Measurements from ENCODE around the gene SELP. TPM values are rescaled to one million over a fixed set of nuclear protein-coding genes. Genes with fewer than 3 reads are reported as not detected.

The SELP gene
- polyA plus RNA-seq, 1 of the 3 experiments (the other 2 are of a cell fraction), result not detected

DNA sequence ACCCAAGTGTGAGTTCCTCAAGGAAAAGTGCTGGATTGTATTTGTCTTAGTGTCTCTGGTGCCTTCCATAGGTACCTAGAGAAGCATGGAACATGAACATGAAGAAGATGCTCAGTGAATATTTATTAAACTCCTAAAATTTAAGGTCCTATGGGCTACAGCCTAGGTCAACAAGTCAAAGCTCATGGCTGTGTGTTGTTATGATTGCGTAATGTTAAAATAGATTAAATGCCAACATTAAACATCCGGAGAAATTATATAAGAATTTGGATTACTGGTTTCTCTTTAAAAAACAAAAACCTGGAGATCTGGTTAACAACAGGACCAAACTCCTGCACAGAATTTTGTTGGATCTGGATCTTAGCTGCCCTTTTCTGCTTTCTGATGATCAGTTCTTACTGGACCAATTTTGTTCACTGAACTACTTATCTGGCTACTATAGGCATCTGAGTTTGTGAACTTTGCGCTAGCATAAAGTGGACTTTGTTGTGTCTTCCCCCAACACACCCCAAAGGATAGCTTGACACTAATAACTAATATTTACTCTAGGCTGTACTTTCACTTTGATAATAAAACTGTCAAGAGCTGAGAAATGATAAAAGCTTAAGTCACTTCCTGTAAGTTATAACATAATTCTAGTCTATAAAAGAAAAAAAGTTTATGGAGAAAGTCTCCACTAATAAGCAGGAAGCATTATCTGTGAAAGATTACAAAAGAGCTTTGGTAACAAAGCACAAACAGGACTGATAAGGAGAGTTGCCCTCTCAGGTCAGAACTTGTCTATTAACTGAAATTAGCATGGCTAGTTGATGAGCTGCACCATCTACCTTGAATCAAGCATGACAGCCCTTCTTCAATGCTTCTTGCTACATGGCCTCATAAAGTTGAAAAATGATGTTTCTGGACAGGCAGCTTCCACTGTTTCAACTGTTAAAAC, 64.3 kb downstream of the SELP start:
- WGBS (ENCODE audit: low lambda C conversion rate), result 9% methylated on average over 3 of the region's 3 CpGs
- Histone ChIP-seq H3K36me3 (replicated peaks in 1 of 2; ENCODE audit: control insufficient read depth in 1 of 2, insufficient read depth in 2 of 2, low read length in 1 of 2) (no peaks in the 10 kb centered on the region), H3K79me2 (ENCODE audit: insufficient read depth) (no peaks in the 10 kb centered on the region), H3F3A (replicated peaks; ENCODE audit: insufficient read depth) (no peaks in the 10 kb centered on the region), H3K9me2 (no peaks in the 10 kb centered on the region), H3K9me3 (no peaks in the 10 kb centered on the region), H3K27ac (ENCODE audit: low read depth in 2 of 2, low read length in 1 of 2) (no peak overlapping the region), H3K9ac (no peak overlapping the region), H2AFZ (ENCODE audit: low read depth) (peak overlapping the region; percentile 31; the same call in 1 of the 2 replicates), H4K20me1 (ENCODE audit: insufficient read depth) (no peaks in the 10 kb centered on the region), H3K4me1 (ENCODE audit: control insufficient read depth in 1 of 2, insufficient read depth in 2 of 2, low read depth in 1 of 2, low read length in 1 of 2) (no peaks in the 10 kb centered on the region; a peak in 1 of 4 replicates), H3K4me3 (ENCODE audit: low read depth in 2 of 2, low read length in 1 of 2) (no peak overlapping the region), H3K4me2 (0 out of 2 replicates have a peak overlapping the region, but pooled peaks have one; percentile 10), H3K27me3 (ENCODE audit: insufficient read depth) (peaks cover 3% of the 10 kb centered on the region; the same call in 1 of the 2 replicates)
- ChIA-PET CTCF (interaction anchor here (1.1 to 1.2 kb wide), 3 partner anchors 15 to 80 kb away, joined by 3 to 5 read pairs (median 3); partner anchors contain the start of gene SLC19A2), POLR2A (no interaction called here)
- TF ChIP-seq EZH2phosphoT487 (IDR thresholded peaks at IDR 0.05; ENCODE audit: borderline replicate concordance, low read depth) (no peak), SMC3 (IDR thresholded peaks at IDR 0.05; ENCODE audit: low read depth, low read length) (no peak), RFX5 (IDR thresholded peaks at IDR 0.05; ENCODE audit: low read length) (no peak), EP300 (IDR thresholded peaks at IDR 0.05; ENCODE audit: borderline replicate concordance in 1 of 2, low read depth in 1 of 2, low read length in 1 of 2) (no peak)
- TF ChIP-seq, protein P1, sequence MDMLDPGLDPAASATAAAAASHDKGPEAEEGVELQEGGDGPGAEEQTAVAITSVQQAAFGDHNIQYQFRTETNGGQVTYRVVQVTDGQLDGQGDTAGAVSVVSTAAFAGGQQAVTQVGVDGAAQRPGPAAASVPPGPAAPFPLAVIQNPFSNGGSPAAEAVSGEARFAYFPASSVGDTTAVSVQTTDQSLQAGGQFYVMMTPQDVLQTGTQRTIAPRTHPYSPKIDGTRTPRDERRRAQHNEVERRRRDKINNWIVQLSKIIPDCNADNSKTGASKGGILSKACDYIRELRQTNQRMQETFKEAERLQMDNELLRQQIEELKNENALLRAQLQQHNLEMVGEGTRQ (IDR thresholded peaks at IDR 0.05; ENCODE audit: borderline replicate concordance, low read depth, low read length), result no peak
- no peak for DNase-seq

DNA sequence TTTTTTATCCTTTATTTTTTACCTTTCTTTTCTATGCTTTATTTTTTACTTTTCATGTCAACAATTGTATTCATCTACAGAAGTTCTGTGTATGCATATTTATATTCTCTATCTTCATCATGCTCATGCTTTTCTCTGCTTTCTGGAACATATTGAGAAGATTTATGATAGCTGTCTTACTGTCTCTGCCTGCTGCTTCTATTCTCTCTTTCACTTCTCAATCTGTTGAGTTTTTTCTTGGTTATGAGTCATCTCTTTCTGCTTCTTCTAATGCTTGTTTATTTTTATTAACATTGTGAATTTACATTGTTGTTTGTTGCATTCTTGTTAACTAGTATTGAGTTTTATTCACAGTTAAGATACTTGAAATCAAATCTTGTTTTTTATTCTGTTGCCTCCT, 66.3 kb downstream of the SELP start:
- Histone ChIP-seq H4K20me1 (ENCODE audit: insufficient read depth) (no peaks in the 10 kb centered on the region), H3K4me3 (ENCODE audit: low read depth in 2 of 2, low read length in 1 of 2) (no peak overlapping the region), H2AFZ (ENCODE audit: low read depth) (no peak overlapping the region), H3K36me3 (replicated peaks in 1 of 2; ENCODE audit: control insufficient read depth in 1 of 2, insufficient read depth in 2 of 2, low read length in 1 of 2) (no peaks in the 10 kb centered on the region), H3F3A (replicated peaks; ENCODE audit: insufficient read depth) (no peaks in the 10 kb centered on the region), H3K79me2 (ENCODE audit: insufficient read depth) (no peaks in the 10 kb centered on the region), H3K9me3 (no peaks in the 10 kb centered on the region), H3K9ac (no peak overlapping the region), H3K9me2 (no peaks in the 10 kb centered on the region), H3K27me3 (ENCODE audit: insufficient read depth) (peaks cover 6% of the 10 kb centered on the region; the same call in 1 of the 2 replicates), H3K27ac (ENCODE audit: low read depth in 2 of 2, low read length in 1 of 2) (no peak overlapping the region), H3K4me1 (ENCODE audit: control insufficient read depth in 1 of 2, insufficient read depth in 2 of 2, low read depth in 1 of 2, low read length in 1 of 2) (no peaks in the 10 kb centered on the region; a peak in 1 of 4 replicates), H3K4me2 (no peak overlapping the region)
- ChIA-PET CTCF (no interaction called here), POLR2A (no interaction called here)
- DNase-seq, result no peak
- TF ChIP-seq, protein P2, sequence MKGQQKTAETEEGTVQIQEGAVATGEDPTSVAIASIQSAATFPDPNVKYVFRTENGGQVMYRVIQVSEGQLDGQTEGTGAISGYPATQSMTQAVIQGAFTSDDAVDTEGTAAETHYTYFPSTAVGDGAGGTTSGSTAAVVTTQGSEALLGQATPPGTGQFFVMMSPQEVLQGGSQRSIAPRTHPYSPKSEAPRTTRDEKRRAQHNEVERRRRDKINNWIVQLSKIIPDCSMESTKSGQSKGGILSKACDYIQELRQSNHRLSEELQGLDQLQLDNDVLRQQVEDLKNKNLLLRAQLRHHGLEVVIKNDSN (IDR thresholded peaks at IDR 0.05; ENCODE audit: borderline replicate concordance, low read depth), result no peak
- TF ChIP-seq FOXM1 (IDR thresholded peaks at IDR 0.05; ENCODE audit: low read depth) (no peak), RFX5 (IDR thresholded peaks at IDR 0.05; ENCODE audit: low read length) (no peak), MEF2A (IDR thresholded peaks at IDR 0.05; ENCODE audit: borderline replicate concordance, low read depth) (no peak), GATA2 (CRISPR knock-in tag; IDR thresholded peaks at IDR 0.05) (no peak)
- TF ChIP-seq, protein P3, sequence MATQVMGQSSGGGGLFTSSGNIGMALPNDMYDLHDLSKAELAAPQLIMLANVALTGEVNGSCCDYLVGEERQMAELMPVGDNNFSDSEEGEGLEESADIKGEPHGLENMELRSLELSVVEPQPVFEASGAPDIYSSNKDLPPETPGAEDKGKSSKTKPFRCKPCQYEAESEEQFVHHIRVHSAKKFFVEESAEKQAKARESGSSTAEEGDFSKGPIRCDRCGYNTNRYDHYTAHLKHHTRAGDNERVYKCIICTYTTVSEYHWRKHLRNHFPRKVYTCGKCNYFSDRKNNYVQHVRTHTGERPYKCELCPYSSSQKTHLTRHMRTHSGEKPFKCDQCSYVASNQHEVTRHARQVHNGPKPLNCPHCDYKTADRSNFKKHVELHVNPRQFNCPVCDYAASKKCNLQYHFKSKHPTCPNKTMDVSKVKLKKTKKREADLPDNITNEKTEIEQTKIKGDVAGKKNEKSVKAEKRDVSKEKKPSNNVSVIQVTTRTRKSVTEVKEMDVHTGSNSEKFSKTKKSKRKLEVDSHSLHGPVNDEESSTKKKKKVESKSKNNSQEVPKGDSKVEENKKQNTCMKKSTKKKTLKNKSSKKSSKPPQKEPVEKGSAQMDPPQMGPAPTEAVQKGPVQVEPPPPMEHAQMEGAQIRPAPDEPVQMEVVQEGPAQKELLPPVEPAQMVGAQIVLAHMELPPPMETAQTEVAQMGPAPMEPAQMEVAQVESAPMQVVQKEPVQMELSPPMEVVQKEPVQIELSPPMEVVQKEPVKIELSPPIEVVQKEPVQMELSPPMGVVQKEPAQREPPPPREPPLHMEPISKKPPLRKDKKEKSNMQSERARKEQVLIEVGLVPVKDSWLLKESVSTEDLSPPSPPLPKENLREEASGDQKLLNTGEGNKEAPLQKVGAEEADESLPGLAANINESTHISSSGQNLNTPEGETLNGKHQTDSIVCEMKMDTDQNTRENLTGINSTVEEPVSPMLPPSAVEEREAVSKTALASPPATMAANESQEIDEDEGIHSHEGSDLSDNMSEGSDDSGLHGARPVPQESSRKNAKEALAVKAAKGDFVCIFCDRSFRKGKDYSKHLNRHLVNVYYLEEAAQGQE (IDR thresholded peaks at IDR 0.05; ENCODE audit: low read depth, low read length), result no peak
- TF ChIP-seq, protein P1 (IDR thresholded peaks at IDR 0.05; ENCODE audit: borderline replicate concordance, low read depth, low read length), result no peak
- TF ChIP-seq, protein P4, sequence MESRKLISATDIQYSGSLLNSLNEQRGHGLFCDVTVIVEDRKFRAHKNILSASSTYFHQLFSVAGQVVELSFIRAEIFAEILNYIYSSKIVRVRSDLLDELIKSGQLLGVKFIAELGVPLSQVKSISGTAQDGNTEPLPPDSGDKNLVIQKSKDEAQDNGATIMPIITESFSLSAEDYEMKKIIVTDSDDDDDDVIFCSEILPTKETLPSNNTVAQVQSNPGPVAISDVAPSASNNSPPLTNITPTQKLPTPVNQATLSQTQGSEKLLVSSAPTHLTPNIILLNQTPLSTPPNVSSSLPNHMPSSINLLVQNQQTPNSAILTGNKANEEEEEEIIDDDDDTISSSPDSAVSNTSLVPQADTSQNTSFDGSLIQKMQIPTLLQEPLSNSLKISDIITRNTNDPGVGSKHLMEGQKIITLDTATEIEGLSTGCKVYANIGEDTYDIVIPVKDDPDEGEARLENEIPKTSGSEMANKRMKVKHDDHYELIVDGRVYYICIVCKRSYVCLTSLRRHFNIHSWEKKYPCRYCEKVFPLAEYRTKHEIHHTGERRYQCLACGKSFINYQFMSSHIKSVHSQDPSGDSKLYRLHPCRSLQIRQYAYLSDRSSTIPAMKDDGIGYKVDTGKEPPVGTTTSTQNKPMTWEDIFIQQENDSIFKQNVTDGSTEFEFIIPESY (IDR thresholded peaks at IDR 0.05; ENCODE audit: borderline replicate concordance, low read depth), result no peak

Data from SK-N-SH (cell line).